Hepatic stellate cell (primary cell): ENCODE data around the gene MFSD8.
"Not testable (repeated sequence)": the region's sequence is repeated elsewhere in the genome, so short reads cannot be mapped to it uniquely, and the experiment has no call there.

Experiments
- DNase-seq: peaks from one replicate; pipeline ENCODE4 v3.0.0; 2011; ENCODE audit warnings: low spot score

MFSD8 gene

GRCh38 chr4:127931836-127932235 is 33.1 kb downstream of the MFSD8 start:
- DNase-seq, result not testable (repeated sequence)

GRCh38 chr4:127930175-127930574 is 34.8 kb downstream of the MFSD8 start:
- no peak for DNase-seq

- not testable (repeated sequence) for DNase-seq
Measured at GRCh38 chr4:127925720-127926119, 39.3 kb downstream of the MFSD8 start.

GRCh38 chr4:127922226-127922625 is 42.7 kb downstream of the MFSD8 start:
- DNase-seq, result no peak

- no peak for DNase-seq
Measured at GRCh38 chr4:127920521-127920920, 44.5 kb downstream of the MFSD8 start.

- no peak for DNase-seq
Measured at GRCh38 chr4:127917151-127917550, 47.8 kb downstream of the MFSD8 start.

- no peak for DNase-seq
Measured at GRCh38 chr4:127916512-127916911, 48.5 kb downstream of the MFSD8 start.

GRCh38 chr4:127905029-127905428 is 59.9 kb downstream of the MFSD8 start:
- no peak for DNase-seq

GRCh38 chr4:127899682-127900081 is 65.3 kb downstream of the MFSD8 start:
- DNase-seq, result not testable (repeated sequence)

- no peak for DNase-seq
Measured at GRCh38 chr4:127896528-127896927, 68.4 kb downstream of the MFSD8 start.

- no peak for DNase-seq
Measured at GRCh38 chr4:127896069-127896468, 68.9 kb downstream of the MFSD8 start.

GRCh38 chr4:127889903-127890302 is 75.1 kb downstream of the MFSD8 start:
- no peak for DNase-seq

- no peak for DNase-seq
Measured at GRCh38 chr4:127888559-127888958, 76.4 kb downstream of the MFSD8 start.

GRCh38 chr4:127881563-127881864 is 83.5 kb downstream of the MFSD8 start:
- DNase-seq, result no peak

GRCh38 chr4:127880763-127881562 is 84.0 kb downstream of the MFSD8 start, which contains the start of gene PLK4:
TSS of gene PLK4 (plus strand) at chr4:127880893. CDS start at chr4:127881135, 242 bp downstream.
- peak; percentile 98 for DNase-seq

GRCh38 chr4:127875791-127876190 is 89.2 kb downstream of the MFSD8 start:
- no peak for DNase-seq

GRCh38 chr4:127870688-127871087 is 94.3 kb downstream of the MFSD8 start:
- DNase-seq, result peak; percentile 37

- no peak for DNase-seq
Measured at GRCh38 chr4:127870281-127870680, 94.7 kb downstream of the MFSD8 start.

GRCh38 chr4:127868196-127868595 is 96.8 kb downstream of the MFSD8 start:
- DNase-seq, result no peak
